ENCODE results near the gene SMIM13.

Gene SMIM13

DNA sequence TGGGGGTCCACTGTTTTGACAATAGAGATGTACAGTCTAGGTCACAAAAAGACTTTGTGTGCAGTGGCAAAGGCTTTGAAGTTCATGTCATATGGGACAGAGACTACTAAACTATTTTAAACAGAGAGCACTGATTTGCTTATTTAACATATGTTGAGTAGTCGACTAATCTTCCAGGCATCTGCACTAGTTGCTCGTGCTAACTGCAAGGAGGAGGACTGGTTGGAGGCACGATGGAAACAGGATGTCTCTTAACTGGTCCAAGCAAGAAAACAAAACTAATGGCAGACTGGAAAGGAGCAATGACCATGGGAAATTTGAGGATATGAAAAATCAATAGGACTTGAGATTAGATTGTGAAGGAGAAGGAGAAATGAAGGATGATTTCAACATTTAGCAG, 46.4 kb downstream of the SMIM13 start:
- H4K20me1 ChIP-seq (ENCODE audit: control insufficient read depth, insufficient read depth, low read depth, low read length): 0 out of 2 replicates have a peak, but pooled peaks cover 2% of the 10 kb centered on the region
- no peak overlapping the region for H3K4me2 ChIP-seq (ENCODE audit: low read length)
- H3K9me2 ChIP-seq (replicated peaks; ENCODE audit: control insufficient read depth, low read length): no peaks in the 10 kb centered on the region
- no peaks in the 10 kb centered on the region for H3K9me3 ChIP-seq (ENCODE audit: control insufficient read depth, insufficient read depth, low read length)
- H3K27me3 ChIP-seq (ENCODE audit: control insufficient read depth, low read length): no peaks in the 10 kb centered on the region
- peaks cover 11% of the 10 kb centered on the region for H3K36me3 ChIP-seq (ENCODE audit: control insufficient read depth, low read length)
- TF ChIP-seq EZH2phosphoT487 (IDR thresholded peaks at IDR 0.05; ENCODE audit: borderline replicate concordance, low read length): no peak
- TF ChIP-seq, protein P1, sequence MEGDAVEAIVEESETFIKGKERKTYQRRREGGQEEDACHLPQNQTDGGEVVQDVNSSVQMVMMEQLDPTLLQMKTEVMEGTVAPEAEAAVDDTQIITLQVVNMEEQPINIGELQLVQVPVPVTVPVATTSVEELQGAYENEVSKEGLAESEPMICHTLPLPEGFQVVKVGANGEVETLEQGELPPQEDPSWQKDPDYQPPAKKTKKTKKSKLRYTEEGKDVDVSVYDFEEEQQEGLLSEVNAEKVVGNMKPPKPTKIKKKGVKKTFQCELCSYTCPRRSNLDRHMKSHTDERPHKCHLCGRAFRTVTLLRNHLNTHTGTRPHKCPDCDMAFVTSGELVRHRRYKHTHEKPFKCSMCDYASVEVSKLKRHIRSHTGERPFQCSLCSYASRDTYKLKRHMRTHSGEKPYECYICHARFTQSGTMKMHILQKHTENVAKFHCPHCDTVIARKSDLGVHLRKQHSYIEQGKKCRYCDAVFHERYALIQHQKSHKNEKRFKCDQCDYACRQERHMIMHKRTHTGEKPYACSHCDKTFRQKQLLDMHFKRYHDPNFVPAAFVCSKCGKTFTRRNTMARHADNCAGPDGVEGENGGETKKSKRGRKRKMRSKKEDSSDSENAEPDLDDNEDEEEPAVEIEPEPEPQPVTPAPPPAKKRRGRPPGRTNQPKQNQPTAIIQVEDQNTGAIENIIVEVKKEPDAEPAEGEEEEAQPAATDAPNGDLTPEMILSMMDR (IDR thresholded peaks at IDR 0.05; ENCODE audit: low read depth, low read length, poor library complexity, severe bottlenecking): no peak
- H3K4me1 ChIP-seq (ENCODE audit: control insufficient read depth, low read length): peaks cover 8% of the 10 kb centered on the region; the same call in 1 of the 2 replicates
- no peak overlapping the region for H3K4me3 ChIP-seq (ENCODE audit: low read length)
- H3K79me2 ChIP-seq (ENCODE audit: control insufficient read depth, low read length): no peaks in the 10 kb centered on the region
- no peaks in the 10 kb centered on the region for H3F3A ChIP-seq (ENCODE audit: control insufficient read depth, insufficient read depth)
- H3K27ac ChIP-seq (ENCODE audit: low read depth, low read length): no peak overlapping the region

DNA sequence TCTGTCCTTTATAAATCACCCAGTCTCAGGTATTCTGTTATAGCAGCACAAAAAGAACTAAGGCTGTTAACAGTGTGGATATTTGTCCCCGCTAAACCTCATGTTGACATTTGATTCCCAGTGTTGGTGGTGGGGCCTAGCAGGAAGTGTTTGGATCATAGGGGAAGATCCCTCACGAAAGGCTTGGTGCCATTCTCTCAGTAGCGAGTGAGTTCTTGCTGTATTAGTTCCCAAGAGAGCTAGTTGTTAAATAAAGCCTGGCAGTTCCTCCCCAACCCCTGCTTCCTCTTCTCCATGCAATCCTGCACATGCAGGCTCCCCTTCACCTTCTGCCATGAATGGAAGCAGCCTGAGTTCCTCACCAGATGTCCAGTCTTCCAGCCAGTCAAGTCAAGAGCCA, 47.7 kb downstream of the SMIM13 start:
- no peak overlapping the region for H3K4me3 ChIP-seq (ENCODE audit: low read length)
- no peaks in the 10 kb centered on the region for H3K27me3 ChIP-seq (ENCODE audit: control insufficient read depth, low read length)
- H3K4me1 ChIP-seq (ENCODE audit: control insufficient read depth, low read length): peaks cover 8% of the 10 kb centered on the region; the same call in 1 of the 2 replicates
- H3K27ac ChIP-seq (ENCODE audit: low read depth, low read length): no peak overlapping the region
- H3K9me3 ChIP-seq (ENCODE audit: control insufficient read depth, insufficient read depth, low read length): no peaks in the 10 kb centered on the region
- TF ChIP-seq EZH2phosphoT487 (IDR thresholded peaks at IDR 0.05; ENCODE audit: borderline replicate concordance, low read length): no peak
- TF ChIP-seq, protein P1 (IDR thresholded peaks at IDR 0.05; ENCODE audit: low read depth, low read length, poor library complexity, severe bottlenecking): no peak
- H3K36me3 ChIP-seq (ENCODE audit: control insufficient read depth, low read length): no peaks in the 10 kb centered on the region
- no peaks in the 10 kb centered on the region for H3K79me2 ChIP-seq (ENCODE audit: control insufficient read depth, low read length)
- H3K9me2 ChIP-seq (replicated peaks; ENCODE audit: control insufficient read depth, low read length): no peaks in the 10 kb centered on the region
- no peak overlapping the region for H3K4me2 ChIP-seq (ENCODE audit: low read length)
- H4K20me1 ChIP-seq (ENCODE audit: control insufficient read depth, insufficient read depth, low read depth, low read length): 0 out of 2 replicates have a peak, but pooled peaks cover 2% of the 10 kb centered on the region
- H3F3A ChIP-seq (ENCODE audit: control insufficient read depth, insufficient read depth): no peaks in the 10 kb centered on the region

DNA sequence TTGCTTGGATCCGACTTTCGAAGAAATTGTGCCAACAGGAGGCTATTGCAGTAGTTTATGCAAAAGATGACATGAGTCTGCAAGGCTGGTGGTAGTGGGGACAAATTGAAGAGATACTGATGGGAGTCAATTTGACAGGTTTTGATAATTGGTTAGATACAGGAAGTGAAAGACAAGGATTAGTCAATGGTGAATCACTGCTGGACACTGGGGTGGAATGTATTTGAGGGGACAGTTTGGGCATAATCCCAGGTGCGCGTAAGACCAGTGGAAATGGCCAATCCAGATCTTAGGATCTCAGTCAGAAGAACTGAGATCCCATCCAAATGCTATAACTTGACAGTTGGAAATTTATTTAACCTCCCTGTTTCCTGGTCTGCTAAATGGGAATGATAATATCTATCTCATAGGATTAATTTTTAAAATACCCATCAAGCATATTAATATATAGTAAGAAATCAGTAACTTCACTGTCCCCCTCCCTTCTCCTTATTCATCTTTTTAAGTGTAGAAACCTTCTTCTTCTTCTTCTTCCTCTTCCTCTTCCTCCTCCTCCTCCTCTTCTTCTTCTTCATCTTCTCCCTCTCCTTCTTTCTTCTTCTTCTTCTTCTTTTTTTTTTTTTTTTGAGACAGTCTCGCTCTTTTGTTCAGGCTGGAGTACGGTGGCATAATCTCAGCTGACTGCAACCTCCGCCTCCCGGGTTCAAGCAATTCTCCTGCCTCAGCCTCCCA, 48.8 kb downstream of the SMIM13 start:
- peaks cover 8% of the 10 kb centered on the region; the same call in 1 of the 2 replicates for H3K4me1 ChIP-seq (ENCODE audit: control insufficient read depth, low read length)
- no peak overlapping the region for H3K27ac ChIP-seq (ENCODE audit: low read depth, low read length)
- TF ChIP-seq, protein P1 (IDR thresholded peaks at IDR 0.05; ENCODE audit: low read depth, low read length, poor library complexity, severe bottlenecking): no peak
- TF ChIP-seq EZH2phosphoT487 (IDR thresholded peaks at IDR 0.05; ENCODE audit: borderline replicate concordance, low read length): no peak
- H3K4me3 ChIP-seq (ENCODE audit: low read length): no peak overlapping the region
- H3K36me3 ChIP-seq (ENCODE audit: control insufficient read depth, low read length): no peaks in the 10 kb centered on the region
- H3K79me2 ChIP-seq (ENCODE audit: control insufficient read depth, low read length): no peaks in the 10 kb centered on the region
- H3K9me3 ChIP-seq (ENCODE audit: control insufficient read depth, insufficient read depth, low read length): no peaks in the 10 kb centered on the region
- no peaks in the 10 kb centered on the region for H3K9me2 ChIP-seq (replicated peaks; ENCODE audit: control insufficient read depth, low read length)
- 0 out of 2 replicates have a peak, but pooled peaks cover 2% of the 10 kb centered on the region for H4K20me1 ChIP-seq (ENCODE audit: control insufficient read depth, insufficient read depth, low read depth, low read length)
- H3K27me3 ChIP-seq (ENCODE audit: control insufficient read depth, low read length): no peaks in the 10 kb centered on the region
- H3F3A ChIP-seq (ENCODE audit: control insufficient read depth, insufficient read depth): no peaks in the 10 kb centered on the region
- no peak overlapping the region for H3K4me2 ChIP-seq (ENCODE audit: low read length)

All from DOHH2 (cell line).